HG03060 (cell line): ENCODE measurements around the gene AEBP1.
A peak's percentile ranks its signal among the peaks of the same experiment; 100 is the strongest.

Experiments used
- ATAC-seq: cut with Tn5 transposase; IDR thresholded peaks from one replicate; pipeline ENCODE4 v1.9.1; 2021; ENCODE audit warnings: low read depth, moderate number of reproducible peaks; ENCODE audit not compliant: unreplicated experiment

AEBP1 gene

DNA sequence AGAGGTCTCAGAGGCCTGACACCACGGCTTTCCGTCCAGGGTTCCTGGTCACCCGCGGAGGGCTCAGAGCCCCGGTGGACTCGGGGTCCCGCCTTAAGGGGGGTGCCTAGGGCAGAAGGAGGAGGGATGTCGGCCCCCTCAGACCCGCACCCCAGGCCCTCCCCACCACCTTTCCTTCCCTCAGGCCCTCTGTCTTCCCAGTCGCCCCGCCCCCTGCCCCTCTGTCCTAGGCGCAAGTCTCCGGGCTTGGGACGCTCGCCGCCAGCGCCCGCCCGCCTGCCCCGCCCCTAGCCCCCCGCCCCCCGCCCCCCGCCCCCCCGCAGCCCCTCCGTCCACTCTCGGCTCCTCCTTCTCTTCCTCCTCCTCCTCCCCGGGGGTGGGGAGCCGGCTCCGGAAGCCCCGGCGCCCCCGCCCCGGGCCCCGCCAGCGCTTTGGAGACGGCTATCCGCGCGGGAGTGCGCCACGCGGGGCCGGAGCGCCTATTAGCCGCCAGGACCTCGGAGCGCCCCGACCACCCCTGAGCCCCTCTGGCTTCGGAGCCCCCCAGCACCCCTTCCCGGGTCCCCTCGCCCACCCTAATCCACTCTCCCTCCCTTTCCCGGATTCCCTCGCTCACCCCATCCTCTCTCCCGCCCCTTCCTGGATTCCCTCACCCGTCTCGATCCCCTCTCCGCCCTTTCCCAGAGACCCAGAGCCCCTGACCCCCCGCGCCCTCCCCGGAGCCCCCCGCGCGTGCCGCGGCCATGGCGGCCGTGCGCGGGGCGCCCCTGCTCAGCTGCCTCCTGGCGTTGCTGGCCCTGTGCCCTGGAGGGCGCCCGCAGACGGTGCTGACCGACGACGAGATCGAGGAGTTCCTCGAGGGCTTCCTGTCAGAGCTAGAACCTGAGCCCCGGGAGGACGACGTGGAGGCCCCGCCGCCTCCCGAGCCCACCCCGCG, at the start of gene AEBP1:
TSS of gene AEBP1 (plus strand) at position 423 of the 937 bp plus-strand sequence. CDS start at position 744, 321 bp downstream.
- no peak for ATAC-seq

DNA sequence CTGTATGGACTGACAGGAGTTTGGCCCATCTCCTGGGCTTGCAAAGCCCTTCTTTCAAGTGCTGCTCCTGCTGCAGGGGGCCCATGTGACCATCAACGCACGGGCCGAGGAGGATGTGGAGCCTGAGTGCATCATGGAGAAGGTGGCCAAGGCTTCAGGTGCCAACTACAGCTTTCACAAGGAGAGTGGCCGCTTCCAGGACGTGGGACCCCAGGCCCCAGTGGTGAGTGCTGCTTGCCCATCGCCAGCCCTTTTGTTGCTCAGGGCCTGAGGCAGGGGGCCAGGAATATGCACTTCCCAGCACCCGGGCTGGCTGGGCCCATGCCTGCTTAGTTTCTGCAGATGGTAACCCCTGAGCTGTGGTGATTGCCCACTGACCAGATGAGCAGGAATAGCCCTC, 47.5 kb upstream of the AEBP1 start:
- ATAC-seq: no peak

DNA sequence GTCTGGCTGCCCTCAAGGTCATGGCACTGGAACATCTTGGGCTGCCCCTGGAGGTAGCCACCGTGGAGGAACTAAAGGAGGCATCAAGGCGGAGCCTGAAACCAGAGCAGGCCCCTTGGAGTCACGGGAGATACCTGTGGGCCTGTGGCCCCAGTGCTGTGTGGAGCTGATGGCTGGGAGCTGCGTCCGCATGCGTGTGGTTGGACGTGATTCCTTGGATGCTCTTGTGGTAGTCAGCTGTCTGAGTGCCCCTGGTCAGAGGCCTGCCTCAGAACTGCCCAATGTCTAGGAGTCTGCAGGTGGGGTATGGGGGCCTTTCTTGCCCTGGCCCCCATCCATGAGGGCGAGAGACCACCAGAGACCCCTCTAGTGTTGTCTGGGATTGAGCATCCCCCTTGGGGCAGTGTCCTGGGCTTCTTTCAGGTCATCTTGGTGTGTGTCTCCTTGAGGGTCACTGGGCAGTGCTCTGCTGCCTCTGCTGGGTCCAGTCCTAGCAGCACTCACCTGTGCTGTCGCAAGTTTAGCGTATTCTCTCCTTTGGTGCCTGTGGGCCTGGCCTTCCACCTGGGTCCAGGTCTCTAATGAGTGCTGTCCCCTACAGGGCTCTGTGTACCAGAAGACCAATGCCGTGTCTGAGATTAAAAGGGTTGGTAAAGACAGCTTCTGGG, 46.8 kb upstream of the AEBP1 start:
- ATAC-seq: no peak

DNA sequence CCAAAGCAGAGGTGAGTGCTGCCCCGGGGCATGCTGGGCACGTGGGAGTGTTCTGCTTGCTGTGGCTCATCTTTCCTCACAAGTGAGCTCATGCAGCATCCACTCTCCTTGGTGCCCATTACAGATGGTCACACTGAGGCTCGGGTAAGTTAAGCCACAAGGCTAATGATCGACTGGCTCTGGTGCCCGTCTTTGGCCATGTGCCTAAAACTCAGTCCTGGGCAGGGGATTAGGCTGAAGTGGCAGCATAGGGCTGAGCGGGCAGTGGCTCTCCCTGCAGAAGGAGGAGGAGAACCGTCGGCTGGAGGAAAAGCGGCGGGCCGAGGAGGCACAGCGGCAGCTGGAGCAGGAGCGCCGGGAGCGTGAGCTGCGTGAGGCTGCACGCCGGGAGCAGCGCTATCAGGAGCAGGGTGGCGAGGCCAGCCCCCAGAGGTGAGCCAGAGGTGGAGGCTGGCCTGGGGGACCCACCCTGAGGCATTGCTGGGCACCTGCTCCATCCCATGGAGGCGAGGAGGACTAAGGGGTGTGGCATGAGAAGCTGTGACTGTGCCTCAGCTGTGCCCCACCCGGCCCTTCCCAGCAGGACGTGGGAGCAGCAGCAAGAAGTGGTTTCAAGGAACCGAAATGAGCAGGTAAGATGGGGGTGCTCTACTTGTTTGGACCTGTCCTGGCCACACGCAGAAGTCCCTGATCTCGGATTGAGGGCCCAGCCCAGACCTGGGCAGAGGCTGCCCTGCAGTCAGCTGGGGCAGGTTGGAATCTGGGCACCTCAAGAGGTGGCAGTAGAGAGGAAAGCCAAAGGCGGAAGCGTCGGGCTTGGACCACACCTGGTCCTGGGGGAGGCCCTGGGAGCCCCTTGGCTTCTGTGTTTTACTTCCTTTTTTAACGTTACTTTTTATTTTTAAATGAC, 46.0 kb upstream of the AEBP1 start:
- ATAC-seq: peak; percentile 26

DNA sequence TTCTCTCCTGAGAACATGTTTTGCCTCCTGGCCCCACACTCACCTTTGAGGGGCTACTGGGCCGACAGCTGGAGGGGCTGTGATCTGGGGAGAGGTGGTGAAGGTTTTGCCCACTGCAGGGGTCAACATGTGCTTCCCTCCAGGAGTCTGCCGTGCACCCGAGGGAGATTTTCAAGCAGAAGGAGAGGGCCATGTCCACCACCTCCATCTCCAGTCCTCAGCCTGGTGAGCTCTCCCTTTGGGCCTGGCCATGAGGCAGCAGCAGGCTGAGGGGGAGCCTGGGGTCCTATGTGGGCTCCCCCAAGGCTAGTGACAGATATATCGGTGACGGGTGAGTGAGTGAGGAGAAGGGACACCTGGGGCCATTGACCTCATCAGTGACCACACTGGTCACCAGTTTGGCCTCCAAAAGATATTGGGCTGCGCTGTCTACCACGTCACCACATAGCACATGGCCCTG, 45.4 kb upstream of the AEBP1 start:
- ATAC-seq: no peak

DNA sequence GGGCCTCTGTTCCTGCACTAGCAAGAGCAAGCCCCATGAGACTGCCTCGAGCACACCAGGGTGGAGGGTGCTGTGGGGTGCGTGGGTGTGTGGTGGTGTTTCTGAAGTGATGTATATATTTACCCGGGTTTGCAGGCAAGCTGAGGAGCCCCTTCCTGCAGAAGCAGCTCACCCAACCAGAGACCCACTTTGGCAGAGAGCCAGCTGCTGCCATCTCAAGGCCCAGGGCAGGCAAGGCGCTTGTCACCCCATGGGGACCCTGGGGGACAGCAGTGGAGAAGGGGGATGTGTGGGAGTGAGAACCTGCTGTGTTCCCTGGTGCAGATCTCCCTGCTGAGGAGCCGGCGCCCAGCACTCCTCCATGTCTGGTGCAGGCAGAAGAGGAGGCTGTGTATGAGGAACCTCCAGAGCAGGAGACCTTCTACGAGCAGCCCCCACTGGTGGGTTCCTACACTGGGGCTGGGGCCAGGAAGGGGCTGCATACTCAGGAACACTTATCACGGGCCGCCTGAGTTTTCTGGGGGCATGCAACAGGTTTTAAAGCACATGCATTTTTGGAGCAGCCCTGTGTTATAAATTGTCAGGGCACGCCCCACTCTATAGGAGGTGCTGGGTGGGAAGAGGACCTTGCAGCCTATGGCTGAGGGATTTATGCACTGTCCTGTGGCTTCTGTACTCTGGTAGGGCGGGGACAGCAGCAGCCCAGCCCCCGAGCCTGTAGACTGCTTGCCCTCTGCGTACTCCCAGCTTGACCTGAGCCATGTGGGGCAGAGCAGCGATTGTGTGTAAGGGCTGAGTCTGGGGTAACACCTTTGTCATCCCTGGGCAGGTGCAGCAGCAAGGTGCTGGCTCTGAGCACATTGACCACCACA, 44.7 kb upstream of the AEBP1 start:
- ATAC-seq: peak; percentile 45

DNA sequence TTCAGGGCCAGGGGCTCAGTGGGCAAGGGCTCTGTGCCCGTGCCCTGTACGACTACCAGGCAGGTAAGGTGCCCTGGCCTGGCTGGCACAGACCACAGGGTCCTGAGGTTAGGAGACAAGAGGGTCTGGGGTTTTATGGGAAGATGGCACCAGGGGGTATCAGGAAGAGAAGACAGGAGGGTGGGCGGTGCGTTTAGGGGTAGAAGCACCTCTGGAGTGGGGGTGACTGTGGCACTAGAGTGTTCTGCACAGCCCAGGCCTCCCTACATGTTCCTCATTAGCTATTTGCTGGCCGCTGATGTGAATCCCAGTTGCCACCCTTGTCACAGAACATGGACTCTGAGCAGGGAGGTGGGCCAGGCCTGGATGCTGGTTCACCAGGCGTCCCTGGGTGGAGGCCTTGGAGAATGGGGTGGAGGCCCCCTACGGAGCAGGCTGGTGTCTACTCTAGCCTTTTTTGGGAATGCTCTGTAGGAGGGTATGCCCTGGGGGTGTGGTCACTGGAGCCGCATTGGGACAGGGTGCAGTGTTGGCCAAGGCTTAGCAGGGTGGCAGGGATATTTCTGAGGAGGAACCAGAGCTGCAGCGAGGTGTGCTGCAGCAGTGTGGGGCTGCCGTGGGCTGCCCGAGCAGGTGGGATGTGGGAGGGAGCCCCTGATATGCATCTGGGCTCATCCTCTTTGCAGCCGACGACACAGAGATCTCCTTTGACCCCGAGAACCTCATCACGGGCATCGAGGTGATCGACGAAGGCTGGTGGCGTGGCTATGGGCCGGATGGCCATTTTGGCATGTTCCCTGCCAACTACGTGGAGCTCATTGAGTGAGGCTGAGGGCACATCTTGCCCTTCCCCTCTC, 43.8 kb upstream of the AEBP1 start:
- ATAC-seq: no peak

DNA sequence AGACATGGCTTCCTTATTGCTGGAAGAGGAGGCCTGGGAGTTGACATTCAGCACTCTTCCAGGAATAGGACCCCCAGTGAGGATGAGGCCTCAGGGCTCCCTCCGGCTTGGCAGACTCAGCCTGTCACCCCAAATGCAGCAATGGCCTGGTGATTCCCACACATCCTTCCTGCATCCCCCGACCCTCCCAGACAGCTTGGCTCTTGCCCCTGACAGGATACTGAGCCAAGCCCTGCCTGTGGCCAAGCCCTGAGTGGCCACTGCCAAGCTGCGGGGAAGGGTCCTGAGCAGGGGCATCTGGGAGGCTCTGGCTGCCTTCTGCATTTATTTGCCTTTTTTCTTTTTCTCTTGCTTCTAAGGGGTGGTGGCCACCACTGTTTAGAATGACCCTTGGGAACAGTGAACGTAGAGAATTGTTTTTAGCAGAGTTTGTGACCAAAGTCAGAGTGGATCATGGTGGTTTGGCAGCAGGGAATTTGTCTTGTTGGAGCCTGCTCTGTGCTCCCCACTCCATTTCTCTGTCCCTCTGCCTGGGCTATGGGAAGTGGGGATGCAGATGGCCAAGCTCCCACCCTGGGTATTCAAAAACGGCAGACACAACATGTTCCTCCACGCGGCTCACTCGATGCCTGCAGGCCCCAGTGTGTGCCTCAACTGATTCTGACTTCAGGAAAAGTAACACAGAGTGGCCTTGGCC, 43.0 kb upstream of the AEBP1 start:
- no peak for ATAC-seq

DNA sequence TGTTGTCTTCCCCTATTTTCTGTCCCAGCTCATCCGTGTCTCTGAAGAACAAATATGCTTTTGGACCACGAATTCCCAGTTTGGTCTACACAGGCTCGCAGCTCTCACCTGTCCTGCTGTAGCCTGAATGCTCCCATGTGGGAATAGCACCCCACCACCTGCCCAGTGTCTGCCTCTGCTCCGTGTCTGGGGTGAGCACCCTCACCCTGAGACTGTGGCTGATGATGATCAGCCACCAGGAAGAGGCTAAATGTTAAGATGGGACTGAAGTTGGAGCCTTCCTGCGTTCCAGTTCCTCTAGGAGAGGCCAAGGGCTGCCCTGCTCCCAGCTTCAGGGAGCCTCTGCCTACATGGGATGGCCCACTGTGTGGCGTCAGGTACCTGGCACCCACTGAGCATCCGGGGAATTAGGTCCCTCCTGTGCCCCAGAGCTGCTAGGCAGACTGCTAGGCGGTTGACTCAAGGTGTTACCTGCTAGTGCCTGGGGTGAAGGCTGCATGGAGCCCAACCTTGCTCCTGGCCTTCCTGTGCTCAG, 42.4 kb upstream of the AEBP1 start:
- ATAC-seq: no peak

DNA sequence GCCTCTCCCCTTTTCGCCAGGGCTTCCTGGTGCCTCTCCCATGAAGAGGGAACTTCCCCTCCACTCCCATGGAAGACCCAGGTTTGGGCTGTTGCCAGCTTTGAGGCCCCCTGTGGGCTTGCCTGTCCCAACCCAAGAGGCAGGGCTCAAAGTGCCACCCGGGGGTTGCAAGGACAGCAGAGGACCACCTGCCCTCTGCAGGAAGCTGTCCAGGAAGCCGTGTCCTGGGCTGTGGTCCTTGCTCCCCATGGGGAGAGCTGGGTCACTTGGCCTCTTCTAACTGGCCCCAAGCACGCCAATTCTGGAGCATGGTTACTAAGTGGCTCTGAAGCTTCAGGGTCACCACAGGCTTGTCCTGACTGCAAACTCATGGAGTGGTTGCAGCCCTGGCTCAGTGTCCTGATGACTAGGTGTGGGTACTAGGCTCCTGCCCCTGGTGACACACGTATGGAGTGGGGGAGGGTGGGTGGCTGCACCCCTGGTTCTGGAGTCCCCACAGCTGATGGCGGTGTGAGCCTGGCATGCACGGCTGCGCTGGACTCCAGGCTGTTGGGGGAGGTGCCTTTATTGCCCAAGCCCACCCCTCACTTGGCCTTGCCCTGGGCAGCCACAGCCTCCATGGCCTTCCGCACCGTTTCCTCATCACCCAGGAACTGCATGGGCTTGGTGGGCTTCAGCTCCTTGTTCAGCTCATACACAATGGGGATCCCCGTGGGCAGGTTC, 41.8 kb upstream of the AEBP1 start:
- ATAC-seq: no peak

DNA sequence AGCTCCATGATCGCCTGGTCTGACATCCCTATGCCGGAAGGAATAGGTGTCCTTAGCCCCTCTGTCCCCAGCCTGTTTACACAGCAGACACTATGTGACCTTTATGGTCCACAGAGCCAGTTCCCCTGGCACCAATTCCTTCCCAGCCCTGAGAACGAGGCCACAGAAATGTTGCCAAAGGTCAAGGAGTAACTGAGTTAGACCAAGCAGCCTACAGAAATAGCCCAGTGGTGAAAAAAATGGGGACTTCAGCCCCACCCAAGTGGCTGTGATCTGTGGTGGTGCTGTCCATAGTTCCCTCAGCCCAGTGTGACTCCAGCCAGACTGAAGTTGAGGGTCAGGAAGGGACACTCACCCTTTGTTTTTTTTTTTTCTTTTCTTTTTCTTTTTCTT, 41.2 kb upstream of the AEBP1 start:
- ATAC-seq: no peak

DNA sequence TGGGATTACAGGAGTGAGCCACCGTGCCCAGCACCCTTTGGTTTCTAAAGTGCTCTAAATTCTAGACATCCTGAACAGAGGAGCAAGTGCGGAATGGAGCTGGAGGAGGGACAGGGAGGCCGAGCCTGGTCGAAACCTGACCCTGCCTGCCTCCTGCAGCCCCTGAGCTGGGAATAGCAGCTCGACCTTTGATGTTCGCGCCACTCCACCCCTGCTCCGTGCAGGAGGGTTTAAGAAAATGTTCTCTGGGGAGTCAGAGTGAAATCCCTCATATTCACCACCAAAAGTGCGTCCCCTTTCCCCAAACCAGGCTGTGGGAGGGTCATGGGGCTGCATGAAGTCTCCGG, 40.6 kb upstream of the AEBP1 start:
- no peak for ATAC-seq

DNA sequence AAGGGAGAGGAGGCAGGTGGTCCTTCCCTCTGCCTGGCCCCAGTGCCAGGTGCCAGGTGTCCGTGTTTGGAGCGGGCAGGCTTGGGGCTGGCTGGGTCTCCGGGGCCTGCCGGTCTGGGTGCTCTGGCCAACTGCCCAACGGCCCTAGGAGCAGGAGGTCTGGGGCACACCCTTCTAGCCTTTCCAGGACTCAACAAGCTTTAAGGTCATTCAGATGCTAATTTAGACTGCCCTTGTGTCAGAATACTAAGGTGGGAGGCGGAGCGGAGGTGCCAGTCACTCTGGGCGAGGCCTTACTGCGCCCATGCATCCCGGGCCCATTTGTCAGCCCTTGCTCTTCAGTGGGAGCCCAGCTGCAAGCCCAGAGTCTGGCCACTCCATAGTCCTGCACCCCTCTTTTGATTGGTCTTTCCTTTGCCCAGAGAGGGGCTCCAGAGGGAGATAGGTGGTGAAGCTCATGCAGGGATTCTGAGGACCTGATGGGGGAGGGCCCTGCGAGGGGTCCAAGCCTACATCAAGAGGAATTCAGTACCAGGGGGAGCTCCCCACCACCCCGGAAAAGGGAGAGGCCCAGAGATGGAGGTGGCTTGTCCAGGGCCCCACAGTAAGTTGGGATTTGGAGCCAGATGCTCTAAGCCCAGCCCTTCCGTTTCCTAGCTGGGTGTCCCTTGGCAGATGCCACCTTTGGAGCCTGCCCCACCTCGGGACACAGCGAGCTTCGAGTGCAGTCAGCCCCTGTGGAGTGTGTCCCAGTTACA, 40.1 kb upstream of the AEBP1 start:
- ATAC-seq: no peak

DNA sequence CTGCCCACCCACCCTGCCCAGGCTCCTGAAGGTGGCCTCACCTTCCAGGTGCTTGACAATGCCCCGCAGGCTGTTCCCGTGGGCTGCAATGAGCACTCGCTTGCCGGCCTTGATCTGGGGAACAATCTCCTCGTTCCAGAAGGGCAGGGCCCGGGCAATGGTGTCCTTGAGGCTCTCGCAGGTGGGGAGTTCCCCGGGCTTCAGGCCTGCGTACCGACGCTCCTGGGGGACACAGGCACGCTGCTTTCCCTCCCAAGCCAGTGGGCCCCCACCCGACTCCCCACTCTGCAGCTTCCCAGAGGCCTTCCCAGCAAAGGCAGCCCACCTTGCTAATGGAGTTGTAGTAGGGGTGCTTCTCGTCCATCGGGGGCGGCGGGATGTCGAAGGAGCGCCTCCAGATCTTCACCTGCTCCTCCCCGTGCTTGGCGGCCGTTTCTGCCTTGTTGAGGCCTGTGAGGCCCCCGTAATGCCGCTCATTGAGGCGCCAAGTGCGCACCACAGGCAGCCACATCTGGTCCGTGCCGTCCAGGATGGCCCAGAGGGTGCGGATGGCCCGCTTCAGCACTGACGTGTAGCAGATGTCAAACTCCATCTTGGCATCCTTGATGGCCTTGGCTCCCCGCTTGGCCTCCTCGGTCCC, 39.2 kb upstream of the AEBP1 start:
- ATAC-seq: no peak

DNA sequence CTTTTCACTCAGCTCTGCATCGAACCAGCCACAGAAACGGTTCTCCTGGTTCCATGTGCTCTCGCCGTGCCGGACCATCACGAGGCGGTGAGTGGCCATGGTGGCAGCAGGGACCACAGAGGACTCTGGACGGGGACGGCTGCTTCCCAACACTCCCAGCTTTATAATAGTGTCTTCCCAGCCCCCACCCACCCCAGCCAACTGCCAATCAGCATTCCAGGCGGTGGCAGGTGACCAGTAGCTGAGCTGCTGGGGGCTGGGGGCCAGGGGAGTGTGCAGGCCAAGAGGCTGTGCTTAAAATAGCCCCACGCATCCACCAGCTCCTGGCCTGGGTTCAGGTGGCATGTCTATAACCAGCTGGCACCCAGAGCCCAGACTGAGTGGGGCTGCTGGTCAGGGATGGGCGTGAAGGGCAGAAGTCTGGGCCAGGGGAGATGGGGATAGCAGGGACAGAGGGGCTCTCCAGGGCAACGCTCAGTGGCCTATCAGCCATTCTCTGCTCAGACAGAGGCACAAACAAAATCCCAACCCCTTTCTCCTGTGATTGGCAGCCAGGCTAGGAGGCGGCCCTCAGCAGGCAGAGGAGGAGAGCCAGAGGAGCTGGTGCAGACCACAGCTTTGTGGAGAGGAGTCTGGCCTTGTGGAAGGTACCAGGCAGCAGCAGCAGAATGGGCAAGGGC, 38.6 kb upstream of the AEBP1 start, which contains the start of gene PGAM2:
TSS of gene PGAM2 (minus strand) at position 137 of the 680 bp plus-strand sequence. CDS start at position 99, 38 bp downstream.
- ATAC-seq: no peak

DNA sequence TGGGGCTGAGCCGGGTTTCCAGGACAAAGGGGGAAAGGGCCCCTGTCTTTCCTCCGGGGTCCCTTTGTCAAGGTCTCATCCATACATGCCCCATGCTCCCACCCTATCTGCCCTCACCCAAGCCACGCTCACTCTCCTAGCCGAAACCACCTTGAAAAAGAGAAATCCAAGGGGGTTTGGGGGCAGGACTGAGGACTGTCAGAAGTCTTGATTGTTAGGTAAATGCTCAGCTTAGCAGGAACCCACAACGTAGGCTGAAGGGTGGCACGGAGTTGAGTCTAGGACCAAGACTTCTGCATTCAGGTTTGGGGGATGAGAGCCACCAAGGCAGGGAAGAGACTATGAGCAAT, 38.1 kb upstream of the AEBP1 start:
- no peak for ATAC-seq
